ENCODE results near the gene RFESD.

DNA sequence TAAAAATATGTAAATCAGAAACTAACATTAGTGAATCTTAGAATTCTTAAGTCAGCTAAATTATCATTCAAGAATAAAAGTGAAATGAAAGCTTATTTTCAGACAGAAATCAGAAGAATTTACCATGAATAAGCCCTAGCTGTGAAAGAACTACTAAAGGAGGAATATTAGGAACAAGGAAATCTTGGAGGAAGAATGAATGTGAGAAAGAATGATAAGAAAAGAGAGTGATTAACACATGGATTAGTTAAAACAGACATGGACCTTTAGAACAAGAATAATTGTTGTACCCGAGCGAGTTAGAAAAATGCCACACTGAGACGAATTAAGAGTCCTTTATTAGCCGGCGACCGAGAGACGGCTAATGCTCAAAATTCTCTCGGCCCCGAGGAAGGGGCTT, 60.5 kb downstream of the RFESD start:
- TF ChIP-seq POLR2A (IDR thresholded peaks at IDR 0.05; ENCODE audit: low read length): no peak
- no peak for TF ChIP-seq GATA1 (IDR thresholded peaks at IDR 0.05; ENCODE audit: low read depth, low read length)

Data from erythroblast (primary cell).